ENCODE data around the gene DNAJC15. TPM values are rescaled to one million over a fixed set of nuclear protein-coding genes. Genes with fewer than 3 reads are reported as not detected.

DNAJC15 gene
- total and polyA plus RNA-seq, 2 donors (not counting 3 experiments of a cell fraction or from before 2014, with no cell fraction given), result 21.8 to 40.8 TPM

- Histone ChIP-seq H3K9ac (replicated peaks; ENCODE audit: extremely low read depth, insufficient read depth, low read length) (no peak overlapping the region), H3K36me3 (ENCODE audit: control insufficient read depth in 2 of 2, extremely low read depth in 1 of 2, insufficient read depth in 2 of 2, low read length in 2 of 2) (no peaks in the 10 kb centered on the region), H3K9me1 (replicated peaks; ENCODE audit: control insufficient read depth, extremely low read depth, insufficient read depth, low read length) (no peaks in the 10 kb centered on the region), H3K4me3 (replicated peaks in 1 of 3; ENCODE audit: insufficient read depth in 1 of 3, low read depth in 1 of 3, low read length in 3 of 3) (no peak overlapping the region), H3K27me3 (ENCODE audit: control insufficient read depth in 2 of 2, insufficient read depth in 2 of 2, low read length in 2 of 2) (peaks cover 0 to 5% of the 10 kb centered on the region in 2 experiments), H3K4me2 (ENCODE audit: insufficient read depth, low read length) (no peak overlapping the region), H3K27ac (ENCODE audit: insufficient read depth, low read depth, low read length) (no peak overlapping the region), H3K4me1 (ENCODE audit: control insufficient read depth, extremely low read depth, insufficient read depth, low read length) (no peaks in the 10 kb centered on the region), H3K9me3 (replicated peaks; ENCODE audit: control insufficient read depth, insufficient read depth, low read length) (no peaks in the 10 kb centered on the region), H4K20me1 (replicated peaks; ENCODE audit: control insufficient read depth, extremely low read depth, insufficient read depth, low read length) (no peaks in the 10 kb centered on the region), H2AFZ (ENCODE audit: low read depth, low read length) (no peak overlapping the region), H3K79me2 (ENCODE audit: control insufficient read depth, insufficient read depth, low read length) (no peaks in the 10 kb centered on the region)
- TF ChIP-seq POLR2A (IDR thresholded peaks at IDR 0.05; ENCODE audit: low read depth, low read length) (no peak), JUN (IDR thresholded peaks at IDR 0.05; ENCODE audit: borderline replicate concordance, insufficient read depth, insufficient read length, low read depth) (no peak), MAX (IDR thresholded peaks at IDR 0.05; ENCODE audit: insufficient read depth, insufficient read length) (no peak), CTCF (IDR thresholded peaks at IDR 0.05; ENCODE audit: extremely low read depth in 1 of 2, insufficient read depth in 1 of 2, low read depth in 1 of 2, low read length in 2 of 2) (no peak), POLR2AphosphoS5 (IDR thresholded peaks at IDR 0.05; ENCODE audit: insufficient read depth, low read depth, low read length) (no peak), GATA2 (IDR thresholded peaks at IDR 0.05; ENCODE audit: insufficient read depth, insufficient read length, low read depth, low read length) (no peak)
- BruUV-seq (replicated peaks), result no TSS peak
- ChIA-PET POLR2A (no interaction called here), CTCF (interaction anchor here (1.3 kb wide), 1 partner anchor 40 kb away, joined by 4 read pairs; no protein-coding TSS in a partner anchor)
- DNase-seq (ENCODE audit: low read depth, low spot score) (no peak), FAIRE-seq (no peak)
- dilution Hi-C loops (cut with MboI; ENCODE audit: extremely low pct_ligation_motif_present, low sequenced_read_pairs) (no loop called here), intact Hi-C loops (cut with micrococcal nuclease) (loop anchor here (5.0 kb wide), 1 partner anchor 813 kb away; no protein-coding TSS in a partner anchor)
These were observed 101.1 kb downstream of the DNAJC15 start for GRCh38 chr13:43124490-43124889.
